Inflammatory macrophage treated with lipopolysaccharide for 4 hours (primary cell): ENCODE measurements around the gene KRTAP1-5.
"Not testable (repeated sequence)": the region's sequence is repeated elsewhere in the genome, so short reads cannot be mapped to it uniquely, and the experiment has no call there.

Source experiments
- DNase-seq: peaks from one replicate; pipeline ENCODE4 v3.0.0-alpha.2; 2020

The KRTAP1-5 gene

GRCh38 chr17:41046735-41047465 is 19.9 kb upstream of the KRTAP1-5 start, which contains the start of gene KRTAP2-1:
TSS of gene KRTAP2-1 (minus strand) at chr17:41047316. CDS start at chr17:41047267, 49 bp downstream.
- DNase-seq: not testable (repeated sequence)

DNA sequence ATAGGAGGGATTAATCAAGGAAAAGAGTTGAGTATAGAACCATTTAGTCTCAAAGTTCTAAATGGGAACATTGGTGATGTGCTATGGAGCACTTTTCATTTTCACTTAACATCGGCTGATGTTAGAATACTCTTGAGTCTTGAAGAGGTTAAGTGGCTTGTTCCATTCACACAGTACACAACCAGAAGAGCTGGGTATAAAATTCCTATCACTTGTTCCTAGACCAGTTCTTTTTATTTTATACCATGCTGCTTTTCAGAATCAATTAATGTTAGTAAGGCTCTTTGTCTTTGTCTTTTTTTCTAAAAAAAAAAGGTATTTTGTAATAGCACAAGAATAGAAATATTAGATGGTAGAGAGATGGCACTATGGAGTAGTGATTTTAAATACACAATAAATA is 15.9 kb upstream of the KRTAP1-5 start:
- DNase-seq: no peak

- DNase-seq: not testable (repeated sequence)
These were observed 14.0 kb upstream of the KRTAP1-5 start, which contains the start of gene KRTAP1-1 for GRCh38 chr17:41040783-41041571. TSS of gene KRTAP1-1 (minus strand) at chr17:41041450. CDS start at chr17:41041397, 53 bp downstream.

DNA sequence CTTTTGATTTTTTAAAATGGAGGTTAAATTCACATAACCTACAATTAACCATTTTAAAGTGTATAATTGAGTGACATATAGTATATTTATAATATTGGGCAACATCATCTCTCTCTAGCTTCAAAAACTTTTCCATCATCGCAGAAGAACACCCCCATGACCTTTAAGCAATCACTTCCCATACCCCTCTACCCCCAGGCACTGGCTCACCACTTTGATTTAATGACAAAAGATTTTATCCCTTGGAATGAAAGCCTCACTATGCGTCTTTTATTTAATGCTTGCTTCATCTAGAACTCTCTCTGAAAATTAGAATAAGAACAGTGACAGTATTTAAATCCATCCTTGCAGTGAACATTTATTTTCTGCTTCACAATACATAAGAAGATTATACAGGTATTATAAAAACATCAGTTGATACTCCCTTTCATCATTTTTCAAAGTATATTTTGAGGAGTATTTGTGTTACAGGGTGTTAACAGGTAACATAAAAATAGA is 10.9 kb upstream of the KRTAP1-5 start:
- no peak for DNase-seq

GRCh38 chr17:41034346-41034935 is 7.4 kb upstream of the KRTAP1-5 start, which contains the start of gene KRTAP1-3:
TSS of gene KRTAP1-3 (minus strand) at chr17:41034874. CDS start at chr17:41034821, 53 bp downstream.
- not testable (repeated sequence) for DNase-seq

- DNase-seq: no peak
These were observed 2.7 kb upstream of the KRTAP1-5 start, which contains the start of gene KRTAP1-4 for GRCh38 chr17:41029633-41030245. TSS of gene KRTAP1-4 (minus strand) at chr17:41030195. CDS start at chr17:41030078, 117 bp downstream.

GRCh38 chr17:41024697-41025096 is 2.3 kb downstream of the KRTAP1-5 start:
- DNase-seq: no peak

DNA sequence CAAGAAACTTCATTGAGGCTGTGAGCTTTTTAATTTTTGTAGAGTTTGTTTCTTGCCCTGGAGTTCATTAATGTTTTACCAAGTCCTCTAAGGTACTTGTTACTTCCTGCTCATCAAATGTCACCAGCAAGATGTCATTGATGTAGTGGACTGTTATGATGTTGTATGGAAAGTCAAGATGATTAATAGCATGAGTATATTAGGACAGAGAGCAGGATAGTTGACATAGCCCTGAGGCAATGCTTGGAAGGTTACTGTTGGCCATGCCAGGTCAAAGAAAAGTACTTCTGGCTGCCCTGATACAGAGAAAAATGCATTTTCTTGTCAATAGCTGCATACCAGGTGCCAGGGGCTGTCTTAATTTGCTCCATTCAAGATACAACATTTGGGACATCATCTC is 6.7 kb downstream of the KRTAP1-5 start:
- DNase-seq: no peak

DNA sequence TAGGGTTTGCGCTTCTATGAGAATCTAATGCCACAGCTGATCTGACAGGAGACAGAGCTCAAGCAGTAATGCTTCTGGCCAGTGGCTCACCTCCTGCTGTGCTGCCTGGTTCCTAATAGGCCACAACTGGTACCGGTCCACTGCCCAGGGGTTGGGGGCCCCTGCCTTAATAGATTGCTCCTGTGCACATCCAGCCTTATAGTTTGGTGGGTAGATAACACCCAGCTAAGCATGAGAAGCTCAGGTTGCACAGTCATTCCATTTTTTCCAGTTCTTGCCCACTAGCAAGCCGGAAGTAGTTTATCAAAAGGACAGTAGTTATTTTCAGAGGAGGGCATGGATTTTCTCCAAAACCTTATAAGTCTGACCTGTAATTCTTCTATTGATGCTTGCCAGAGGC is 7.6 kb downstream of the KRTAP1-5 start:
- DNase-seq: no peak

DNA sequence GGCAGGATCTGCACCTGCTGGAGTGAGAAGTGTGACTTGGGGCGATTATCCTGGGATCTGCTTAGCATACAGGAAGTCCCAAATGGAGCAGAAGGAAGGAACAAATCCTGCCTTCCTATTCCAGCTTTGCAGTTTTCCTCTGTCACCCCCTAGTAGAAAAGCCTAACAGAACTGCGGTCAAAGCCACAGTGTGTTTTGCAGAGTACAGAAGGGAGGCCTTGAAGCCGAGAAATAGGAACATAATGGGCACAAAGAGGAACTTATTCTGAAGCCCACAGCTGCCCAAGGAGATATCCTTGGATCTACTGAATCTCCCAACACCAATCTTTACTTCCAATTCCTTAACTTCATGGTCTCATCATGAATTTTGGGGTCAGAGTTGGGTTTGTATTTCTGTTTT is 8.5 kb downstream of the KRTAP1-5 start:
- DNase-seq: no peak

GRCh38 chr17:41016578-41017215 is 10.3 kb downstream of the KRTAP1-5 start:
- DNase-seq: no peak

GRCh38 chr17:41015454-41015853 is 11.6 kb downstream of the KRTAP1-5 start:
- DNase-seq: no peak

DNA sequence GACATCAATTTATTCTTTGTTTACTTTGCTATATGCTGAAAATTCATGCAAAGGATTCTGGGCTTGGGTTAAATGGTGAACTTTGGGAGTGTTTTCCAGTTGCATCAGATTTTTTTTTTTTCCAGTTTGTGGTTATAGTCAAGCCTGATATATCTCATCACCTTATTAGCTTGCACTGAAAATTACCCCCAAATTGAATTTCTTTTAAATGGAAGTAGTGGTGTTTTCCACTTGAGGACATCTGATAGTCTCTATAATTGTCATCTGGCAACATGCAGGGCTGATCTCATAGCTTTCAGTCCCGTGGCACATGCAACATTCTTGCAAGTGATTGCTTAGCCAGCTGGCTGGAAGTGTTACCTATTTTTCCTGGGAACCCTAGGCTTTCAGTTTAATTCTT is 13.4 kb downstream of the KRTAP1-5 start:
- DNase-seq: no peak

DNA sequence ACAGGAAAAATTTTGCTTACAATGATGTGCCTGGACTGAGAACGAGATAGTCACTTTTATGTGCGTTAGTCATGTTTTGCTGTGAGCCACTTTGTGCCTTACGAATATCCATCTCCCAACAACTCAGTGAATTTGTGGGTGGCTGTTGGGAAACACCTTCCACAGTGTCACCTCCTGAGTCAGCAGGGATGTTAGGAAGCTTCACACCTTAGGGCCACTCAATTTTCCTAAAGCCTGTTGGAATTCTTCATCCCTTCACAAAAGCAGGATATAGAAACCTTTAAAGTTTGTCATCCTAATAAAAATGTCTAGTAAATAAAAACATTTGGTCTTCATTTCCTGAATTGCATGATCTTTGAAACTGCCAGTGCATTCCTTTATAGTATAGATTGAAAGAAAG is 13.8 kb downstream of the KRTAP1-5 start:
- no peak for DNase-seq

- no peak for DNase-seq
These were observed 14.5 kb downstream of the KRTAP1-5 start for GRCh38 chr17:41012326-41013120.

DNA sequence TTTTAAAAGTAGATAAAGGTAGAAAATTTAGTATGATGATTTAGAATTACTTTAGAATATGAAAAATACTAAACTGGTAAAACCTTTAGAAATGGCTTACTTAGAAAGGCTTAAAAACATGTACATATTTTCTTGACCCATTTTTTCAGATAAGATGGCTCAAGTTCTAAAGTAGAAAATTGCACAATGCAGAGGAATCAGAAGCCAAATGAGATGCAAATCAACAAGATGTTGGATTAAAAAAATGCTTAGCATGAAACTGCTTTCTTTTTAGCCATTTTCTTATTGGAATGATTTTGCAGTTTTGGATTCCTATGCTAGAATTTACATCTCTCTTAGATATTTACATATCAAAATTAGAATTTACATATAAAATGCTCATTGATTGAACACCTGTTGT is 16.6 kb downstream of the KRTAP1-5 start:
- no peak for DNase-seq

GRCh38 chr17:41009936-41010335 is 17.1 kb downstream of the KRTAP1-5 start:
- DNase-seq: no peak

- DNase-seq: no peak
These were observed 17.7 kb downstream of the KRTAP1-5 start for GRCh38 chr17:41009301-41009760.

GRCh38 chr17:41008811-41009210 is 18.2 kb downstream of the KRTAP1-5 start, which contains the start of gene KRTAP3-1:
TSS of gene KRTAP3-1 (minus strand) at chr17:41009128. CDS start at chr17:41009074, 54 bp downstream.
- DNase-seq: no peak

GRCh38 chr17:41004397-41004796 is 22.6 kb downstream of the KRTAP1-5 start:
- no peak for DNase-seq

DNA sequence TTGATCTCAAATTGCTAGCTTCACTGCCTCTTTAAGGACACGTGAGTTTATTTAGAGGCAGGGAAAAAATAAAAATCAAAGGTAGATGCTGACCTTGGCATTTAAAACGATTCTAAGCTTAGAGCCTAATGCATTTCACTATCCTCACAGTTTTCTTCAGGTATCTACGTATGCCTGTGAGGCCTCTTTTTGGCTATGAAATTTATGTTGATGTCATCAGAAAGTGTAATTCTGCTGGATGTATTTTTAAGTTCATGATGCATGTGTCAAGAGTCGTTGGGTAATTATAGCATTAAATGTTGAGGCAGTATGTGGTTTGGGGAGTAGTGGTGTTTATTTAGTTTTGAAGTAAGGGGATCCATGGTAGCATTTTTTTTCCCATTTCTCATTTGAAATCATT is 23.1 kb downstream of the KRTAP1-5 start:
- DNase-seq: no peak
